Measurements from ENCODE around the gene ST6GAL2.

The ST6GAL2 gene

DNA sequence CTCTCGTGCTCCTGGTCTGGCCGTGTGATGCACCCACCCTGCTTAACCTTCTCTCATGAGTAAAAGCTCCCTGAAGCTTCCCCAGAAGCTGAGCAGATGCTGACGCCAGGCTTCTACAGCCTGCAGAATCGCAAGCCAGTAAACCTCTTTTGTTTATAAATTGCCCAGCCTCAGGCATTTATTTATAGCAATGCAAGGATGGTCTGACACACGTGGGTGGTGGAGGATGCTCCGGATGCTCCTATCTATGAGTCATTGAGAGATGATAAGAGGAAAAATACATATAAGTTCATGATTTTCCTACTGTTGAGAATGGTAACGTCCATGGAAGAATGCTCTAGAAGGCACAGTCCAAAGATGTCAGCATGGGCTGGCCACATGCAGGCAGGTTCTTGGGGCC lies 8.6 kb upstream of the ST6GAL2 start:
- Histone ChIP-seq H3K4me1 (ENCODE audit: control insufficient read depth, insufficient read depth, low read length) (no peaks in the 10 kb centered on the region), H3K36me3 (ENCODE audit: control insufficient read depth in 2 of 2, insufficient read depth in 1 of 2, low read length in 2 of 2) (no peaks in the 10 kb centered on the region), H3K27ac (ENCODE audit: extremely low read depth, low read depth, low read length) (no peak overlapping the region), H3K9me3 (ENCODE audit: control insufficient read depth, insufficient read depth, low read depth, low read length) (no peaks in the 10 kb centered on the region), H3K4me3 (ENCODE audit: low read depth, low read length) (no peak overlapping the region)
- CTCF ChIA-PET, result no interaction called here
- TF ChIP-seq ZNF623 (tag by site-specific recombination; IDR thresholded peaks at IDR 0.05) (no peak), ZNF426 (tag by site-specific recombination; IDR thresholded peaks at IDR 0.05) (no peak), ZNF132 (tag by site-specific recombination; IDR thresholded peaks at IDR 0.05; ENCODE audit: borderline replicate concordance) (no peak), ZSCAN23 (tag by site-specific recombination; IDR thresholded peaks at IDR 0.05) (no peak), ZFHX2 (tag by site-specific recombination; conservative IDR thresholded peaks at IDR 0.05) (no peak), SALL2 (tag by site-specific recombination; IDR thresholded peaks at IDR 0.05; ENCODE audit: borderline replicate concordance) (no peak)
- TF ChIP-seq, protein P1, sequence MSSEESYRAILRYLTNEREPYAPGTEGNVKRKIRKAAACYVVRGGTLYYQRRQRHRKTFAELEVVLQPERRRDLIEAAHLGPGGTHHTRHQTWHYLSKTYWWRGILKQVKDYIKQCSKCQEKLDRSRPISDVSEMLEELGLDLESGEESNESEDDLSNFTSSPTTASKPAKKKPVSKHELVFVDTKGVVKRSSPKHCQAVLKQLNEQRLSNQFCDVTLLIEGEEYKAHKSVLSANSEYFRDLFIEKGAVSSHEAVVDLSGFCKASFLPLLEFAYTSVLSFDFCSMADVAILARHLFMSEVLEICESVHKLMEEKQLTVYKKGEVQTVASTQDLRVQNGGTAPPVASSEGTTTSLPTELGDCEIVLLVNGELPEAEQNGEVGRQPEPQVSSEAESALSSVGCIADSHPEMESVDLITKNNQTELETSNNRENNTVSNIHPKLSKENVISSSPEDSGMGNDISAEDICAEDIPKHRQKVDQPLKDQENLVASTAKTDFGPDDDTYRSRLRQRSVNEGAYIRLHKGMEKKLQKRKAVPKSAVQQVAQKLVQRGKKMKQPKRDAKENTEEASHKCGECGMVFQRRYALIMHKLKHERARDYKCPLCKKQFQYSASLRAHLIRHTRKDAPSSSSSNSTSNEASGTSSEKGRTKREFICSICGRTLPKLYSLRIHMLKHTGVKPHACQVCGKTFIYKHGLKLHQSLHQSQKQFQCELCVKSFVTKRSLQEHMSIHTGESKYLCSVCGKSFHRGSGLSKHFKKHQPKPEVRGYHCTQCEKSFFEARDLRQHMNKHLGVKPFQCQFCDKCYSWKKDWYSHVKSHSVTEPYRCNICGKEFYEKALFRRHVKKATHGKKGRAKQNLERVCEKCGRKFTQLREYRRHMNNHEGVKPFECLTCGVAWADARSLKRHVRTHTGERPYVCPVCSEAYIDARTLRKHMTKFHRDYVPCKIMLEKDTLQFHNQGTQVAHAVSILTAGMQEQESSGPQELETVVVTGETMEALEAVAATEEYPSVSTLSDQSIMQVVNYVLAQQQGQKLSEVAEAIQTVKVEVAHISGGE (tag by site-specific recombination; conservative IDR thresholded peaks at IDR 0.05; ENCODE audit: low read depth), result no peak
- POLR2A ChIA-PET, result no interaction called here

DNA sequence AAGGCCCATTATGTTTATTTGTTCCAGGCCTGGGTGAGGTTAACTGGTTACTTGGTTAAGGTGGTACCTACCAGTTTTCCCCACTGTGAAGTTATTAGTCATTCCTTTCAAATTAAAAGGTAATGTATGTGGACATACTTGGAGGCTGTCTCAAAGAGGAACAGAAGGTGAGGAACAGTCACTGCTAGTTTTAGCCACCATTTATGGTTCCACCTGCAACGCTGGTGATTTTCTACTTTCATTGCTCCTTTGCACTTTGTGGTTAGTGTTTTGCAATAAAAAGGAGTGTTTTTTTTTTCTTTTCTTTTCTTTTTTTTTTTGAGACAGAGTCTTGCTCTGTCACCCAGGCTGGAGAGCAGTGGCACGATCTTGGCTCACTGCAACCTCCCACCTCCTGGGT lies 6.1 kb upstream of the ST6GAL2 start:
- ChIA-PET POLR2A (no interaction called here), CTCF (no interaction called here)
- Histone ChIP-seq H3K4me3 (ENCODE audit: low read depth, low read length) (no peak overlapping the region), H3K36me3 (ENCODE audit: control insufficient read depth in 2 of 2, insufficient read depth in 1 of 2, low read length in 2 of 2) (no peaks in the 10 kb centered on the region), H3K9me3 (ENCODE audit: control insufficient read depth, insufficient read depth, low read depth, low read length) (no peaks in the 10 kb centered on the region), H3K27ac (ENCODE audit: extremely low read depth, low read depth, low read length) (no peak overlapping the region), H3K4me1 (ENCODE audit: control insufficient read depth, insufficient read depth, low read length) (no peaks in the 10 kb centered on the region)
- no peak for TF ChIP-seq PATZ1 (tag by site-specific recombination; IDR thresholded peaks at IDR 0.05)
- TF ChIP-seq, protein P2, sequence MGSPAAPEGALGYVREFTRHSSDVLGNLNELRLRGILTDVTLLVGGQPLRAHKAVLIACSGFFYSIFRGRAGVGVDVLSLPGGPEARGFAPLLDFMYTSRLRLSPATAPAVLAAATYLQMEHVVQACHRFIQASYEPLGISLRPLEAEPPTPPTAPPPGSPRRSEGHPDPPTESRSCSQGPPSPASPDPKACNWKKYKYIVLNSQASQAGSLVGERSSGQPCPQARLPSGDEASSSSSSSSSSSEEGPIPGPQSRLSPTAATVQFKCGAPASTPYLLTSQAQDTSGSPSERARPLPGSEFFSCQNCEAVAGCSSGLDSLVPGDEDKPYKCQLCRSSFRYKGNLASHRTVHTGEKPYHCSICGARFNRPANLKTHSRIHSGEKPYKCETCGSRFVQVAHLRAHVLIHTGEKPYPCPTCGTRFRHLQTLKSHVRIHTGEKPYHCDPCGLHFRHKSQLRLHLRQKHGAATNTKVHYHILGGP (tag by site-specific recombination; IDR thresholded peaks at IDR 0.05), result no peak
- no peak for TF ChIP-seq HOXD13 (CRISPR knock-in tag; IDR thresholded peaks at IDR 0.05; ENCODE audit: borderline replicate concordance)
- no peak for TF ChIP-seq KLF8 (tag by site-specific recombination; IDR thresholded peaks at IDR 0.05)

GRCh38 chr2:106890606-106891005 lies 4.6 kb upstream of the ST6GAL2 start:
- CTCF ChIA-PET, result no interaction called here
- POLR2A ChIA-PET, result no interaction called here
- no peak overlapping the region for H3K4me3 ChIP-seq (ENCODE audit: low read depth, low read length)
- H3K36me3 ChIP-seq (ENCODE audit: control insufficient read depth in 2 of 2, insufficient read depth in 1 of 2, low read length in 2 of 2), result no peaks in the 10 kb centered on the region
- no peak overlapping the region for H3K27ac ChIP-seq (ENCODE audit: extremely low read depth, low read depth, low read length)
- no peaks in the 10 kb centered on the region for H3K4me1 ChIP-seq (ENCODE audit: control insufficient read depth, insufficient read depth, low read length)
- no peaks in the 10 kb centered on the region for H3K9me3 ChIP-seq (ENCODE audit: control insufficient read depth, insufficient read depth, low read depth, low read length)
- TF ChIP-seq ZNF621 (tag by site-specific recombination; IDR thresholded peaks at IDR 0.05), result no peak
- no peak for TF ChIP-seq ZNF404 (tag by site-specific recombination; IDR thresholded peaks at IDR 0.05)
- no peak for TF ChIP-seq ZNF785 (tag by site-specific recombination; IDR thresholded peaks at IDR 0.05)
- no peak for TF ChIP-seq ZNF670 (tag by site-specific recombination; IDR thresholded peaks at IDR 0.05; ENCODE audit: low read depth)
- TF ChIP-seq ZNF341 (tag by site-specific recombination; IDR thresholded peaks at IDR 0.05; ENCODE audit: low read depth), result no peak
- no peak for TF ChIP-seq TSHZ1 (tag by site-specific recombination; IDR thresholded peaks at IDR 0.05; ENCODE audit: borderline replicate concordance)
- no peak for TF ChIP-seq ZNF274 (IDR thresholded peaks at IDR 0.05; ENCODE audit: low read length)
- no peak for TF ChIP-seq ZNF274 (tag by site-specific recombination; IDR thresholded peaks at IDR 0.05; ENCODE audit: borderline replicate concordance)
- TF ChIP-seq BCL11B (tag by site-specific recombination; IDR thresholded peaks at IDR 0.05; ENCODE audit: low read depth), result no peak
- no peak for TF ChIP-seq ZNF157 (tag by site-specific recombination; IDR thresholded peaks at IDR 0.05)
- no peak for TF ChIP-seq ZXDB (tag by site-specific recombination; IDR thresholded peaks at IDR 0.05)
